ENCODE results near the gene TDRKH.
A peak's percentile ranks its signal among the peaks of the same experiment; 100 is the strongest.

Gene TDRKH

DNA sequence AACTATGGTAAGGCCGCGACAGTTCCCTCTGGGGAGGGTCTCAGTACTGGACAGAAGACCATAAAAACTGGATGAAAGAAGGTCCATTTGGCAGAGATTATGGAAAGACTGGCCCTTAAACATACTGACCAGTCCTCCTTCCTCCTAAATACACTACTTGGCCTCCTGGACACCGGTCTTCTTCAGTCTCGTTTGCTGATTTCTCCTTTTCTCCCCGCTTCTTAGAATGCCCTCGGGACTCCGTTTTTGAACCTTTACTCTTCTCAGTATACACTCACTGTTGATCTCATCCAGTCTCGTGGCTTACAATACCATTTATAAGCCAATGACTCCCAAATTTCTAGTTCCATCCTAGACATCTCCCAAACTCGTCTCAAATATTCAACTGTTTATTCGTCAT is 26.3 kb downstream of the TDRKH start:
- Histone ChIP-seq H3K4me1 (no peaks in the 10 kb centered on the region), H3K27me3 (no peaks in the 10 kb centered on the region), H3K9me3 (no peaks in the 10 kb centered on the region), H3K4me3 (ENCODE audit: low read depth, low read length) (peak overlapping the region; percentile 79), H3K36me3 (peaks cover 26% of the 10 kb centered on the region)
- no peak for DNase-seq
- TF ChIP-seq, protein P1, sequence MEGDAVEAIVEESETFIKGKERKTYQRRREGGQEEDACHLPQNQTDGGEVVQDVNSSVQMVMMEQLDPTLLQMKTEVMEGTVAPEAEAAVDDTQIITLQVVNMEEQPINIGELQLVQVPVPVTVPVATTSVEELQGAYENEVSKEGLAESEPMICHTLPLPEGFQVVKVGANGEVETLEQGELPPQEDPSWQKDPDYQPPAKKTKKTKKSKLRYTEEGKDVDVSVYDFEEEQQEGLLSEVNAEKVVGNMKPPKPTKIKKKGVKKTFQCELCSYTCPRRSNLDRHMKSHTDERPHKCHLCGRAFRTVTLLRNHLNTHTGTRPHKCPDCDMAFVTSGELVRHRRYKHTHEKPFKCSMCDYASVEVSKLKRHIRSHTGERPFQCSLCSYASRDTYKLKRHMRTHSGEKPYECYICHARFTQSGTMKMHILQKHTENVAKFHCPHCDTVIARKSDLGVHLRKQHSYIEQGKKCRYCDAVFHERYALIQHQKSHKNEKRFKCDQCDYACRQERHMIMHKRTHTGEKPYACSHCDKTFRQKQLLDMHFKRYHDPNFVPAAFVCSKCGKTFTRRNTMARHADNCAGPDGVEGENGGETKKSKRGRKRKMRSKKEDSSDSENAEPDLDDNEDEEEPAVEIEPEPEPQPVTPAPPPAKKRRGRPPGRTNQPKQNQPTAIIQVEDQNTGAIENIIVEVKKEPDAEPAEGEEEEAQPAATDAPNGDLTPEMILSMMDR (IDR thresholded peaks at IDR 0.05; ENCODE audit: low read depth, low read length): no peak

DNA sequence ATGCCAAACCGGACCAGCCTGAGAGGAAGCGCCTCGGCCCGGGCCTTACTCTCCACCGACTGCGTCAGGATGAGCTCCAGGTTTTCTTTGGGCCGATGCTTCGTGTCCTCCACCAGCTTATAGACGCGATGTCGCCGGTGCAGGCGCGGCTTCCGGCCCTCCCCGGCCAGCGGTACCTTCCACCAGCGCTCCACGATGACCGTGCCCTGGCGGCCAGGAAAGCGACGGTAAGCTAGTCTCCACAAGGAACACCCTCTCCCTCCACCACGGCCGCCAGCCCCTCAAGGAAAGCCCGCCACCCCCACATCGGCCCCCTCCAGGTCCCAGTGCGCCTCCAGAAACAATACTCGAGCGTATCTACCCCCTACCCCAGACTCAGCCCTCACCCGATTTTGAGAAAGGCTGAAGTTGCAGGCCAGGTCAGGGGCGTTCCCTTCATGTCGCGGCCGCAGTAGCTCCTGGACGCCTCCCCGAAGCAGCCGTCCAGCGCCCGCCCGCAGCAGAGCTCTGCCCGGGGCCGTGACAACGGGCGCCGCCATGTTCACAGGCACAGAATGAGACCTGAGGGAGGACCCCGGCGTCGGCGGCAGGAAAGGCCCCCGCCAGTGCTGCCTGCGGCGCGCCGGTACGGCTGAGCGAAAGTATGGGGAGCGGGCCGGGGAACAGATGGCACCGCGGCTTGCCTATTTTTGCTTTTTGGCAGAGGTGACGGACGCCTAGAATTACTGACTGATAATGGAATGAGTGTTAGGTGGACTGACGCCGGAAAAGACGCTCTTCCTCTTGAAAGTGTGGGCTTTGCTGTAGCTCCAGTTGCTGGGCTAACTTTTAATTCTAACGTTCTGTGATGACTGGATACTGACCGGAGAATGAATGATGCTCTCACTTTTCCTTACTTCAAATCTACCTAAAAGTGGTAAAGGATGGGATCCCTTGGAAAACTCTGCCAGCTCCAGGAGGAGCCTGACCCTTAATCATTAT is 27.1 kb downstream of the TDRKH start, which contains the start of gene MRPL9:
TSS of gene MRPL9 (minus strand) at position 556 of the 981 bp plus-strand sequence. CDS start at position 539, 17 bp downstream.
- Histone ChIP-seq H3K27me3 (no peaks in the 10 kb centered on the region), H3K36me3 (peaks cover 30% of the 10 kb centered on the region), H3K9me3 (no peaks in the 10 kb centered on the region), H3K4me1 (no peaks in the 10 kb centered on the region), H3K4me3 (ENCODE audit: low read depth, low read length) (peak within 1 kb of the TSS; percentile 79)
- TF ChIP-seq, protein P1 (IDR thresholded peaks at IDR 0.05; ENCODE audit: low read depth, low read length): no peak
- peak; percentile 90 for DNase-seq

DNA sequence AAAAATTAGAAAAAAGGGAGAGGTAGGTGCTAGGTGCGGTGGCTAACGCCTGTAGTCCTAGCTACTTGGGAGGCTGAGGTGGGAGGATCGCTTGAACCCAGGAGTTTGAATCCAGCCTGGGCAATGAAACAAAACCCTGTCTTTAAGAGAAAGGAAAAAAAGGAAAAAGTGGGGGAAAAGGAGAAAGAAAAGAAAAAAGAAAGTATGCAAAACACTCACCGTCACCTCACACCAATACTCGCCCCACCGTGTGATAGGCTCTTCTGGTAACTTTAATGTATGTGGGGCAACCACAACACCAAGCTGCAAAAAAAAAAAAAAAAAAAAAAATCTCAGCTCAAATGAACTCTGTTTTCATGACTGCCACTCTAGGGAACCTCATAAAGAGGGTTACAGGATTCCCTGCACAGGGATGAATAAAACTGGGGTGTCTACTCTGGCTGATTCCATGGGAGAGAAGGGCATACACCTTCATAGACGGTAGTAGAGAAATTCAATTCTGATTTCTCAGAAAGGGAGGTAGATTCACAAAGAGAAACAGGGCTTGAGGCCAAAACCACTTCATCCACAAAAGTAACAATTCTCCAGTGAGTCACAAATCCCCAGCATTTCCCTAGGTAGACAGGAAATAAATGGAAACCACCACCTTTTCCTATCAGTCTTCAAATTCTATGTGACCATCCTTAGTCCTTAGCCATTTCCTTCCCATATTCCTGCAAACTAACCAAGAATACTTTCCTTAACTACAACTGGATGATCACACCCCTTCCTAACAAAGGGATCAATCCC is 29.5 kb downstream of the TDRKH start:
- no peaks in the 10 kb centered on the region for H3K9me3 ChIP-seq
- no peaks in the 10 kb centered on the region for H3K27me3 ChIP-seq
- no peaks in the 10 kb centered on the region for H3K4me1 ChIP-seq
- no peak for DNase-seq
- H3K4me3 ChIP-seq (ENCODE audit: low read depth, low read length): no peak overlapping the region
- peaks cover 30% of the 10 kb centered on the region for H3K36me3 ChIP-seq
- TF ChIP-seq, protein P1 (IDR thresholded peaks at IDR 0.05; ENCODE audit: low read depth, low read length): no peak

DNA sequence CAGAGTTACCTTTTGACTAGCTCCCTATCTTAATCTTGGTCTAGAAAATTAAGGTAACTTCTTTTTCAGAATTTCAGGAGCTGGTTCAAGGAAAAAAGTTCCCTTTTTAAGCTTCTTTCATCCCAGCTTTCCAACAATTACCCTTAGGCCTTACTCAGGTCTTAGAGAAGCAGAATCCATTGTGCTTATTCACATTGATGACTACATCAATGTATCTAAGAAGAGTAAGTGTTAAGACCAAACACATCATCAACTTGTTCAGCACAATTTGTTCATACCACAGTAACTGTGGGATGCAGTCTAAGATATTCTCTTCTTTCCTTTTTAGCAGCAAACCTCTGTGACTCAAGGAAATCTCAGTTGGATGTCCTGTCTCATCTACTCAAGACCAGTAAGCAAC is 31.1 kb downstream of the TDRKH start:
- TF ChIP-seq, protein P1 (IDR thresholded peaks at IDR 0.05; ENCODE audit: low read depth, low read length): no peak
- Histone ChIP-seq H3K9me3 (no peaks in the 10 kb centered on the region), H3K4me3 (ENCODE audit: low read depth, low read length) (no peak overlapping the region), H3K4me1 (no peaks in the 10 kb centered on the region), H3K27me3 (no peaks in the 10 kb centered on the region), H3K36me3 (peaks cover 30% of the 10 kb centered on the region)
- DNase-seq: no peak

DNA sequence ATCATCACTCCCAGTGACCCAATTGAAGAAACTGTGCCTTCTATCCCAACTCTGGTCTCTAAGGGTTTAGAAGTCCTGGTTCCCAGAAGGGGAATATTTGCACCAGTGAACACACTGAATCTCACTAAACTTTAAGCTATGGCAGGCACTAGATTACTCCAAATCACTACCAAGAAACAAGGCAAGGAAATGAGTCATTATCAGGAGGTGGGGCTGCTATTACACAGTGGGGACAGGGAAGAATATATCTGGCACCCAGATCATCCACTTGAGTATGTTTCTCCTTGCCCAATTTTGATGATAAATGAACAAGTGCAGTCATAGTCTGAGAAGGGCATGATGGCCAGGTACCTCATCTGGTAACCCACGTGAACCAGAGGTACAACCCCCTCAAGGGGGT is 34.0 kb downstream of the TDRKH start:
- Histone ChIP-seq H3K4me1 (no peaks in the 10 kb centered on the region), H3K4me3 (ENCODE audit: low read depth, low read length) (no peak overlapping the region), H3K27me3 (peaks cover 4% of the 10 kb centered on the region; the same call in 1 of the 2 replicates), H3K36me3 (peaks cover 18% of the 10 kb centered on the region), H3K9me3 (no peaks in the 10 kb centered on the region)
- DNase-seq: no peak
- TF ChIP-seq, protein P1 (IDR thresholded peaks at IDR 0.05; ENCODE audit: low read depth, low read length): no peak

Measured in BE2C (cell line).